Glomerular endothelial cell (primary cell): ENCODE measurements around the gene CHIC1. TPM values are rescaled to one million over a fixed set of nuclear protein-coding genes. Genes with fewer than 3 reads are reported as not detected.

Source experiments
- DNase-seq: peaks from one replicate; pipeline ENCODE4 v3.0.0-alpha.2; 2011; ENCODE audit warnings: low read depth, low spot score; ENCODE audit errors: extremely low read depth
- total RNA-seq: library from RNA; depleted of rRNA; stranded (reverse); fragments of >200 nt; gene quantifications from 2 replicates; pipeline ENCODE4 v1.2.3, GENCODE V29; 2015

Gene CHIC1
- total RNA-seq, 1 donor from 2014 or later = 9.5 TPM

DNA sequence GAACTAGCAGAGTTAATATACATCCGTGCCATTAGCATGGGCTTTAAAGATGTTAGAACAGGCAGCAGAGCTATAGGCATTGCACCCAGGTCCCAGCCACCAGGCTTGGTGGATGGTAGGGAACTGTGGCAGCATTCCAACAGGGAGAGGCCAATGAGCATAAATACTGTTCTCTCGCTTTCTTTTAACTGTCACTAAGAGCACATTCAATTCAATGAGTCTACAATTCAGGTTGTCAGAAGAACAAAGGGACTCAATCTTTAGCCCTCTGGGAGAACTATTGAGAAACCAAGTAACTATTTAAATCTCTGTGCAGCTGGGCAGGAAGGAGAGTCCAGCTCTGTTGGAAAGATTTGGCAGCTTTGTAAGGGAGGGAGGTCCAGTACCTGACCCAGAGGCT lies 165.6 kb downstream of the CHIC1 start:
- no peak for DNase-seq

Other genes starting within 250 kb of the CHIC1 start
- gene CDX4, start 116.1 kb upstream of the CHIC1 start, total RNA-seq = not detected in 2 replicates